ENCODE data around the gene MPP2.
A peak's percentile ranks its signal among the peaks of the same experiment; 100 is the strongest.
"Not testable (repeated sequence)": the region's sequence is repeated elsewhere in the genome, so short reads cannot be mapped to it uniquely, and the experiment has no call there.

Gene MPP2

DNA sequence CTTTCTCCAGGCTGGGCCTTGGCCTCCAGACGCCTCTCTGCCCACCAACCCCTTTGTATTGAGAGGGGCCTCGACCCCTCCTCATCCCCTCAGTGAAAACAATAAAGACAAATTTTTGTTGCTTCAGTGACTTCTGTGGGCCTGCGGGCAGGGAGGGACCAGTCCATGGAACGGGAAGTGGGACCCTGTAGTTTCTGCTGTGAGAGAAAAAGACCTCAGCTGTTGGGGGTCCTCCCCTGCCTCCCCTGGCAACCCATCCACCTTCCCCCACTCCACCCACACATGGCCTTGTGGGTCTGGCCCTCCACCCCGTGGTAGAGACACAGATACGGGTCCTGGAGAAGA, 31.5 kb upstream of the MPP2 start:
- H3K4me1 Mint-ChIP-seq (ENCODE audit: low read depth) = peaks cover 15% of the 10 kb centered on the region
- H3K4me3 Mint-ChIP-seq = peak overlapping the region; percentile 64
- no peaks in the 10 kb centered on the region for H3K9me3 Mint-ChIP-seq (ENCODE audit: low read depth)

DNA sequence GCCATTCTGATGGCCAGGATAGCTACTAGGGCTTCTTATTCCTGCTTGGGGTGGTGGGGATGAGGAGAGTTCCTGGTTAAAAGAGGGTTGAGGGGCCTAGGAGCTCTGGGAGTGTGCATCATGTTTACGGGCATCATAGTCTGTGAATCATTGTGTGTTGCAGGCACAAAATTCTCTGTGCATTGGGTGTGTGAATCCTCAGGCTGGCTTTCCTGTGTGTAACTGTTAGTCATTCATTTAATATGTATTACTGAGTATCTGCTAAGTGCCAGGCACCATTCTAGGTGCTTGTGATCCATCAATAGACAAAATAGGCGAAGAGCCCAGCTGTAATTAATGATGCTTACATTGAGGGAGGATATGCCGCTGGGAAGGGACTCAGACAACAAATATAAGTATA, 29.1 kb upstream of the MPP2 start:
- Mint-ChIP-seq H3K27ac (no peak overlapping the region), H3K4me3 (peak overlapping the region; percentile 46), H3K9me3 (ENCODE audit: low read depth) (no peaks in the 10 kb centered on the region)

More for the DNA sequence above, 31.5 kb upstream of the MPP2 start:
- no peaks in the 10 kb centered on the region for H3K27me3 Mint-ChIP-seq
- no peak overlapping the region for H3K27ac Mint-ChIP-seq
- H3K36me3 Mint-ChIP-seq = no peaks in the 10 kb centered on the region

DNA sequence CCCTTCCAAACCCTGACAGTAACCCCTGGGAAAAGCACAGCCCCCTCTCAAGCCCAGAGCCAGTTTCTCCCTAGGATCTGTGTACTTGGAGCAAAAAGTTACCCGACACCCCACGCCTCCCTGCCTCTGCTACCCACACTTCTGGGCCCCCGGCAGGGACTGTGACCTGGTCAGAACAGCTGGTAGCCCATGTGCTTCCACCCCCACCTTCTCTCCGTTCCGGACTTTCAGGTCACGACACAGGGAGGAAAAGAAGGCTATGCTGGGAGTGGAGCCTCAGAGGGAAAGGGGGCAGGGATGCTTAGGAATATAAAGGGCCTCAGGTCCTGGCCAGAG, 28.6 kb upstream of the MPP2 start:
- Mint-ChIP-seq H3K27me3 (no peaks in the 10 kb centered on the region), H3K9me3 (ENCODE audit: low read depth) (no peaks in the 10 kb centered on the region), H3K36me3 (no peaks in the 10 kb centered on the region), H3K4me1 (ENCODE audit: low read depth) (peaks cover 15% of the 10 kb centered on the region), H3K4me3 (no peak overlapping the region), H3K27ac (no peak overlapping the region)

More for the DNA sequence above, 29.1 kb upstream of the MPP2 start:
- Mint-ChIP-seq H3K4me1 (ENCODE audit: low read depth) (peaks cover 15% of the 10 kb centered on the region), H3K36me3 (no peaks in the 10 kb centered on the region), H3K27me3 (no peaks in the 10 kb centered on the region)

DNA sequence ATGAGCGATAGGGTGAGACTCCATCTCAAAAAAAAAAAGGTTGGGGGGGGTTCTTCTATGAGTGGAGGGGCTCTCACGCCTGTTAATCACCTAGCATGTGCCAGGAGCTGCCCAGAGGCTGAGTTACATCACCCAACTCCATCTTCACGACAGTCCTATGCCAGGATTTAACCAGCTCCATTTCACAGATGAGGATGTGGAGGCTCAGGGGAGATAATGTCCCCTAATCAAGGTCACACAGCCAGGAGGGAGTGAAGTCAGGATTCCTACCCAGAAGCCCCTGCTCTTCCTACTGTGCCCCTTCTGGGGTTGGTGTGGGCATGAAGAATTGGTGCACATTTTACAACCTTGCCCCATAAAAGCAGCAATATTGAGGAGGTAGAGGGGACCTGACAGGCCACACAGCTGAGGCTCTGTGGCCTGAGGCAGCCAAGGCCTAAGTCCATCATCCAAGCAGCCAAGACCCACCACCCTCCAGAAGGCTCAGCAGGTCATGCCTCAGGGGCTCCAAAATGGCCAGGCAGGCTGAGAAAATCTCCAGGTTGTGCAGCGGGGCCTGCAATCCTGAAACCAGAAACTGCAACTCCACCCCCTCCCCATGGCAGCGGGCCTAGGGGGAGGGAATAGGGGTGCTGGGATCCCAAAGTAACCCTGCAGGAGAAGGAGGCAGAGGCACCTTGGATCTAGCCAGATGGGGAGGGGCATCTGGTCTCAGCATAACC, 28.0 kb upstream of the MPP2 start:
- no peaks in the 10 kb centered on the region for H3K9me3 Mint-ChIP-seq (ENCODE audit: low read depth)
- H3K27ac Mint-ChIP-seq = no peak overlapping the region
- H3K36me3 Mint-ChIP-seq = no peaks in the 10 kb centered on the region

DNA sequence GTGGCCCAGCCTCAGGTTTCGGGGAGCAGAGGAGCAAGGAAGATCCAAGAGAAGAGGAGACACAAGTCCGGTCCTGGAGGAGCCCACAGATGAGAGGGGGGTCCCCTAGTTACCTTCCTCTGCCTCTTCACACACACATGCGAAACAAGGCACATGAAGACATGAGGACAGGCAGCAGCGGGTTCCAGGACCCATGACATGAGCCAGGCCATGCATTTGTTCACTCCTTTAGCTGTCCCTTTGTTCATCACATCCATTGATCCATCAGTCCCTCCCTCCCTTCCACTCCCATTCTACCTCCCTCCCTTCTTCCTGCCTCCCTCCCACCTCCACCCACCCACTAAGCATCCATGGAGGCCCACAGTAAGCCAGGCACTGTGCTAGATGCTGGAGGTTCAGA, 25.6 kb upstream of the MPP2 start:
- H3K4me3 Mint-ChIP-seq = no peak overlapping the region
- H3K27me3 Mint-ChIP-seq = no peaks in the 10 kb centered on the region
- H3K4me1 Mint-ChIP-seq (ENCODE audit: low read depth) = peaks cover 18% of the 10 kb centered on the region
- no peak overlapping the region for H3K27ac Mint-ChIP-seq
- no peaks in the 10 kb centered on the region for H3K9me3 Mint-ChIP-seq (ENCODE audit: low read depth)
- no peaks in the 10 kb centered on the region for H3K36me3 Mint-ChIP-seq

More for the DNA sequence above, 28.0 kb upstream of the MPP2 start:
- Mint-ChIP-seq H3K27me3 (no peaks in the 10 kb centered on the region), H3K4me3 (no peak overlapping the region), H3K4me1 (ENCODE audit: low read depth) (peaks cover 15% of the 10 kb centered on the region)

DNA sequence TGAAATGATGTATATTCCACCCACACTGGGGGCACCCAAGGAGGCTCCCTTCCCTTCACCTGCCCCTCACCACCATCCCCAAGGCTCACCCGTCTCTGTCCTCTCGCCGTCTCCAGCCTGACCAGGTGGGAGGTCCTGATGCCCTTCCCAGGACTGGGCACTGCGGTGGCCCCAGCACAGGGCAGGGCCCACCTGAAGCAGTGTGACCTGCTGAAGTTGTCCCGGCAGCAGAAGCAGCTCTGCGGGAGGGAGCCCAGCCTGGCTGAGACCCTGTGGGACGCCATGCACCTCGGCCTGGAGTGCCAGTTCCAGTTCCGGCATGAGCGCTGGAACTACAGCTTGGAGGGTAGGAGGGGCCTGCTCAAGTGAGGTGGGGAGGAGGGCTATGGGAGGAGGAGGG, 25.0 kb upstream of the MPP2 start:
- Mint-ChIP-seq H3K4me3 (no peak overlapping the region), H3K4me1 (ENCODE audit: low read depth) (peaks cover 20% of the 10 kb centered on the region), H3K36me3 (no peaks in the 10 kb centered on the region), H3K27ac (no peak overlapping the region), H3K9me3 (ENCODE audit: low read depth) (no peaks in the 10 kb centered on the region), H3K27me3 (no peaks in the 10 kb centered on the region)

DNA sequence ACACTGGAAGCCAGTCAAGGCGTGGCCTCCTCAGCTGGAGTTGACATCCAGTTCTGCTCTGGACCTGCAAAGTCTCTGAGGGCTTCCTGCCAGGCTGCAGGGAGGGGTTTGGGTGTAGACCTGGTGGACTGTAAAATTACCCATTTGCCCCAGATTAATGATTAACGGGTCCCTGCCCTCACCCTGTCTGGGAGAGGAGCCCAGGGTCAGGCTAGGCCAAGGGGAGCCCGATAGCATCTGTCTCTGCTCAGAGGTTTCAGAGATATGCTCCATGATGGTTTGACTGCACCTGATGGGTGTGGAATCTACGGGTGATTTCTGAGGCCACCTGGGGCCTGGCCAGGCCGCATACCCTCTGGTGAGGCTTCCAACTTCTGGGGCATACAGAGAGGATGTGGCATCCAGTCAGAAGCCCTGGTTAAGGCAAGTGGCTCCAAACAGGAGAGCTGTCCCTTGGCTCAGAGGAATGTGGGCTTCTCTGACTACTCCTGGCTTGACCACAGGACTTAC, 23.8 kb upstream of the MPP2 start:
- H3K27me3 Mint-ChIP-seq = no peaks in the 10 kb centered on the region
- H3K4me1 Mint-ChIP-seq (ENCODE audit: low read depth) = peaks cover 24% of the 10 kb centered on the region
- no peak overlapping the region for H3K27ac Mint-ChIP-seq
- H3K9me3 Mint-ChIP-seq (ENCODE audit: low read depth) = no peaks in the 10 kb centered on the region
- no peak overlapping the region for H3K4me3 Mint-ChIP-seq
- H3K36me3 Mint-ChIP-seq = no peaks in the 10 kb centered on the region

DNA sequence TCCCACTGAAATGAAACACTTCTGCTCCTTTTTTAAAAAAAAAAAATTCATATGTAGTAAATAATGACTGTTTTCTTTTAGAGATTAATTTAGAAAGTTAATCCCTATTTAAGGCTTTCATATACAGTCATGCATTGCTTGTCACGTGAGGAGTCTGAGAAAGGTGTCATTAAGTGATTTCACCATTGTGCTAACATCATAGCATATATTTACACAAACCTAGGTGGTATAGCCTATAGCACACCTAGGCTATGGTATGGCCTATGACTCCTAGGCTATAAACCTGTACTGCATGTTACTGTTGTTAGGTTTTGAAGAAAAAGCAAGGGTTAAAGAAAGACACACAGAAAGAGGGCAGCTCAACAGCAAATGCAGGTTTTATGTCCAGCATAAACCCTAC, 21.3 kb upstream of the MPP2 start:
- H3K4me3 Mint-ChIP-seq = no peak overlapping the region
- H3K27ac Mint-ChIP-seq = peak overlapping the region; percentile 70
- H3K36me3 Mint-ChIP-seq = no peaks in the 10 kb centered on the region
- H3K27me3 Mint-ChIP-seq = no peaks in the 10 kb centered on the region
- H3K4me1 Mint-ChIP-seq (ENCODE audit: low read depth) = peaks cover 24% of the 10 kb centered on the region
- H3K9me3 Mint-ChIP-seq (ENCODE audit: low read depth) = no peaks in the 10 kb centered on the region

DNA sequence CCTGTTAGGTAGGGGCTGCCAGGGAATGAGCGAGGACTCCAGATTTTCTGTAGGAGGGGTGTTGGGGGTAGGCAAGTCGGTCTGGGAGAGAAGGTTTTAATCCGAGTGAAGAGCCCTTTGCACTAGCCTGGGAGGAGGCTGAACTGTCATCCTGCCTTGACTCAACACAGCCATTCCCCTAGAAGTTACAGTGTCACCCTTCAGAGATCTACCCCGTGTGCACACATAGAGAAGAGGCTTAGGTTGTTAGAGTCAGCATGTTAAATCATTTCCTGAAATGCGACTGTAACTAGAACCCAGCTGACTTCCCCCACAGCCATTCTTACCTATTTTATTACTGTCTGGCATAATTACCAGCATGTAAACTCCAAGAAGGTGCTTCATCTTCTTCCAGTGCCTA, 20.6 kb upstream of the MPP2 start:
- Mint-ChIP-seq H3K4me1 (ENCODE audit: low read depth) (peaks cover 24% of the 10 kb centered on the region), H3K4me3 (peak overlapping the region; percentile 83), H3K27ac (peak overlapping the region; percentile 84)
- H3K27me3 Mint-ChIP-seq; H3K36me3 Mint-ChIP-seq; H3K9me3 Mint-ChIP-seq (ENCODE audit: low read depth): not testable (repeated sequence)

DNA sequence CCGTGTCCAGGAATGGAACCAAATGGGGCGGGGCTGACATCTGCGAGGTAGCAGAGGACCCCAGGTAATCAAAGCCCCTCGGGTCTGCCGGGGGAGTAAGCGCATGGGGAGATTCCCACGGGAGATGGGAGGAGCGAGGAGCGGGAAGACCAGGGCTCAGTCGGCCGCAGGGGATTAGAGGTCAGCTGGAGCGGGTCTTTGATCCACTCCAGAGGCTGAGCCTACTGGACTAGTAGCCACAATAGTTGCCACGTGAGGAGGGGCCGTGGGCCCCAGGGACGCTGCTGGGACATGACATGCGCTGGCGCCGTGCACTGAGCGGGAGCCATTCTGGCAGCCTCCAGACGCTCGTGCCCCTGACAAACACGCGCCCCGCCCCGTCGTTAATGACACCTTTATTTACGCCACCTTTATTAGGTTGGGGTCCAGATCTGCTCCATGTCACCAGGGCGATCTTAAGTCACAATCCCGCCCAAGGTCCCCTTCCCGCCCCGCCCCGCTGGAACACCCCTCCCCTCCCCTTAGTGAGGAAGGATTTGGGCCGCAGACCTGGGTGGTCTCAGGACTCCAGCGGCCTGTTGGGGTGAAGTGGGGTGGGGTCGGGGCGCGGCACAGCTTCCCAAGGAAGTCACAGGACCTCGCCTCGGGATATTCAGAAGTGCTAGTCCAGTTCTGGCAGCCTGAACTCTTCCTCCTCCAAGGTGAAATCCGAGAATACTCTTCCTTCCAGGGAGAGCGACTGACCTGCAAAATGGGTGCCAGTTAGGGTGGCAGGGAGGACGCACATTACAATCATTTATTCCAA, 19.9 kb upstream of the MPP2 start:
- Mint-ChIP-seq H3K27me3 (no peaks in the 10 kb centered on the region), H3K4me3 (peak overlapping the region; percentile 83), H3K36me3 (no peaks in the 10 kb centered on the region), H3K27ac (peak overlapping the region; percentile 84), H3K4me1 (ENCODE audit: low read depth) (peaks cover 24% of the 10 kb centered on the region), H3K9me3 (ENCODE audit: low read depth) (no peaks in the 10 kb centered on the region)

DNA sequence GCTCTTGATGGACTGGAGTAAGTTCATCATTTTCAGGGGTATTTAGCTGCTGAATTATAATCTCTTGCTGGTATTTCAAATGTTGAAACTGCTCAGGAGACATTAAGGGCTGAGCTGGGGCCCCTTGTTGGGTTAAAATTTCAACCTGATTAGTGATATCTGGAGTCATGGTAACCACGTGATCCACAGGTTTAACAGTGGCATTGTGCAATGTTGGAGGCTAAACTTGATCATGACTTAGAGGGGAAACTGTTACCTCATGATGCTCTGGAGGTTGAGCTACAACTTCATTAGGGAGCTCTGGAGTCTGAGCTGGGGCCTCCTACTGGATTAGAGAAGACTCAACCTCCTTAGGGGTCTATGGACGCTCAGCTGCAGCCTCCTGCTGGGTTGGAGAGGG, 17.2 kb upstream of the MPP2 start:
- Mint-ChIP-seq H3K9me3 (ENCODE audit: low read depth) (no peaks in the 10 kb centered on the region), H3K27me3 (no peaks in the 10 kb centered on the region)

DNA sequence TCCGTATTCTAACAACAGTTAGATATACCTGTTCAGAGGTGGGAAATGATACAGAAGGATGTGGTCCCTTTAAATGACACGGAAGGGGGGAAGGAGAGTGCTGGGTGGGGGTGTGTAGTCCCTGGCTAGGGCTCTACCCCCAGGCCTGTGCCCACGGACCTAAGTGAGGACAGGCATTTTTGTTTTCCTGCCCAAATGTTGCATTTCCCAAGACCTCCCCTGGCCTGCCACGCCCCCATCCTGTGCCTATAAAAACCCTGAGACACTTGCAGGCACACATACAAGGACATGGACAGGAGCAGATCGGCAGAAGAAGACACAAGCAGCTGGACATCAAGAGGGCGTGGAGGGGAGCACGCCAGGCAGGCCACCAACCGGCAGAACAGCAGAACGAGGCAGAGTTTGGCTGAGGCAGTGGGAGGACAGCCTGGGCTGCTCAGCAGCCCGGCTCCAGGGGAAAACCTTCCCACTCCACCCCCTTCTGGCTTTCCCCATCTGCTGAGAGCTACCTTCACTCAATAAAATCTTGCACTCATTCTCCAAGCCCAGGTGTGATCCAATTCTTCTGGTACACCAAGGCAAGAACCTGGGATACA, 13.3 kb upstream of the MPP2 start:
- no peak overlapping the region for H3K4me3 Mint-ChIP-seq
- no peaks in the 10 kb centered on the region for H3K27me3 Mint-ChIP-seq
- H3K36me3 Mint-ChIP-seq = no peaks in the 10 kb centered on the region
- no peaks in the 10 kb centered on the region for H3K9me3 Mint-ChIP-seq (ENCODE audit: low read depth)
- H3K27ac Mint-ChIP-seq = no peak overlapping the region
- peaks cover 13% of the 10 kb centered on the region for H3K4me1 Mint-ChIP-seq (ENCODE audit: low read depth)

More for the DNA sequence above, 17.2 kb upstream of the MPP2 start:
- H3K27ac Mint-ChIP-seq = no peak overlapping the region
- H3K4me1 Mint-ChIP-seq (ENCODE audit: low read depth) = peaks cover 21% of the 10 kb centered on the region
- no peaks in the 10 kb centered on the region for H3K36me3 Mint-ChIP-seq
- H3K4me3 Mint-ChIP-seq = no peak overlapping the region

DNA sequence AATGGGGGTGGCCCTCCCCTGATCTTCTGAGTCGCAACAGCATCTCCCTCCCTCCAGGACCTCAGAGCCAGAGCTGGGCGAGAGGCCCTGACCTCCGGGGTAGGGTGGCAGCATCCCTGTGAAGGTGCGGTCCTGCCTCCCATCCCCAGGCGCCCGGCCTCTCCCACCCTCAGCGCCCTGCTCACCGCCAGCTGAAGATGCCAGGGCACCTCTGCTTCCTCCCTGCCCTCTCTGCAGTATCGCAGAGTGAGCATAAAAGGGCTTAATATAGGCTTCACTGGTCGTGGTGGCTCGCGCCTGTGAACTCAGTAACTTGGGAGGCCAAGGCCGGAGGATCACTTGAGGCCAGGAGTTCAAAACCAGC, 10.7 kb upstream of the MPP2 start:
- H3K27me3 Mint-ChIP-seq = no peaks in the 10 kb centered on the region
- no peaks in the 10 kb centered on the region for H3K36me3 Mint-ChIP-seq
- H3K9me3 Mint-ChIP-seq (ENCODE audit: low read depth) = no peaks in the 10 kb centered on the region
- H3K4me1 Mint-ChIP-seq (ENCODE audit: low read depth) = peaks cover 14% of the 10 kb centered on the region
- H3K27ac Mint-ChIP-seq = peak overlapping the region; percentile 55
- peak overlapping the region; percentile 74 for H3K4me3 Mint-ChIP-seq

DNA sequence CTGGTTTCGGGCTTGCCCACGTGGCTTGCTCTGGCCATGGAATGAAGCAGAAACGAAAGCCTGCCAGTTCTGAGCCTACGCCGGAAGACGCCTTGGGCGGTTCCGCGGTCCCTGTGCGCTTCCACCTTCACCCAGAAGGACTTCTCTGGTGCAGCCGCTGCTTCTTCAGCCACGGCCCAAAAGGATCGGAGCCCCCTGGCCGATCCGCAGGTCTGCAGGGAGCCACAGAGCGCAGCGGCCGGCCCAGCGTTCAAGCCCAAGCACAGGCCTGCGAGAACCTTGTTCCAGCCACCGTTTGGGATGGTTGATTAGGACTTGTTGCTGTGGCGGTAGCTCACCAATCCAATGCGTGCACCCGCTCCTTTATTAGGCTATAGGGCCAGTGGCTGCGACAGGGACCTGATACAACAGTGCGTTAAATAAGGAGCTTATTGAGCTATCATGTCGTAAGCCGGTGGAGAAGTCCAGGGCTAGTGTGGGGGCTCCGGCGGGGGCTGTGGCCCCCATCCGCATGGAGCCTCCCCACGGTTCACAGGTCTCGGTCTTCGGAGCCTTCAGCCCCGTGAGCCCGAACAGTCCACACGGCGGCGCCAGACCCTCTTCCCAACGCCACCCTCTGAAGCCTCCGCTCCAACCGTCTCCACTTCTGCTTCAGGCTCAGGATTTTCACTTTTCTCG, 10.2 kb upstream of the MPP2 start:
- Mint-ChIP-seq H3K4me1 (ENCODE audit: low read depth) (peaks cover 14% of the 10 kb centered on the region), H3K27ac (peak overlapping the region; percentile 55), H3K36me3 (no peaks in the 10 kb centered on the region), H3K27me3 (no peaks in the 10 kb centered on the region), H3K4me3 (peak overlapping the region; percentile 74), H3K9me3 (ENCODE audit: low read depth) (no peaks in the 10 kb centered on the region)

DNA sequence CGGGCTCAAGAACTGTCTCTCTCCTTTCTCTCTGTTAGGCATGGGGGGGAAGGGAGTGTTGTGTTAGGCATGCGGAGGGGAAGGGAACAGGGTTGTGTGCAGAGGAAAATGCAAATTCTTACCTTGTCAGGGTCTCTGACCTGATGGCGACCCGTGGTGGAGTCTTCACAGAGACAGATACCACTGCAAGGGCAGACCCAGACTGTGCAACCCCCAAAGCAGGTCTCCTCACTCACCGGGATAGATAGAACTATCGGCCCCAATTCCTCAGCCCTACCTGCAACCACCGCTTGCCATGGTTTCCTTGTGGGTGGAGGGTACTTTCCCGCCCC, 9.6 kb upstream of the MPP2 start:
- Mint-ChIP-seq H3K27me3 (no peaks in the 10 kb centered on the region), H3K4me1 (ENCODE audit: low read depth) (peaks cover 14% of the 10 kb centered on the region), H3K9me3 (ENCODE audit: low read depth) (no peaks in the 10 kb centered on the region), H3K36me3 (no peaks in the 10 kb centered on the region), H3K4me3 (peak overlapping the region; percentile 74), H3K27ac (peak overlapping the region; percentile 55)
